HepG2 (cell line): ENCODE measurements around the gene SMLR1. TPM values are rescaled to one million over a fixed set of nuclear protein-coding genes. Genes with fewer than 3 reads are reported as not detected.

Source experiments
- ATAC-seq: fragments of 200-7000 bp; cut with Tn5 transposase; 3 replicates; pipeline ENCODE4 v1.9.1; 2020; ENCODE audit warnings: mild to moderate bottlenecking, moderate library complexity
- BruUV-seq: library from RNA; stranded (reverse); fragments of 400-500 nt; replicated peaks from 2 replicates; lab custom pipeline; 2021; lab: Mats Ljungman, UMichigan
- CTCF ChIA-PET: fragments of 300-600 bp; formaldehyde crosslinking; extraction: SDS; loops from one replicate; lab custom pipeline; 2021; ENCODE audit warnings: low total read pairs, inconsistent platforms, low intra/inter-chr PET ratio; lab: Yijun Ruan, JAX
- POLR2A ChIA-PET: fragments of 350-600 bp; sonication (Branson Sonifier 250); formaldehyde crosslinking; loops from one replicate; lab custom pipeline; 2020; ENCODE audit warnings: antibody characterized with exemption, inconsistent platforms; lab: Yijun Ruan, JAX
- DNase-seq: peaks from one replicate; pipeline ENCODE4 v3.0.0-alpha.2; 2015; ENCODE audit warnings: low spot score
- FAIRE-seq: peaks from 3 replicates; lab custom pipeline; 2011; peaks lifted over from hg19 to GRCh38; lab: Jason Lieb, UNC
- H2AFZ ChIP-seq: one replicate; pipeline ENCODE4 v1.6.1; 2011; ENCODE audit warnings: low read length, inconsistent platforms
- H3K27ac ChIP-seq: fragments of 300-600 bp; 3 replicates; pipeline ENCODE4 v1.8.0; 2011; ENCODE audit warnings: mixed run types, mild to moderate bottlenecking, mixed read lengths, low read length, inconsistent platforms; ENCODE audit not compliant: insufficient read depth; ENCODE audit errors: extremely low read length
- H3K27me3 ChIP-seq, 2 experiments: fragments of 200-600 bp in 1 of 2; 2 replicates in 1 of 2; 3 replicates in 1 of 2; pipeline versions ENCODE4 v1.6.0 to v1.8.0; 2011; ENCODE audit warnings: low read length in 2 of 2, mild to moderate bottlenecking in 2 of 2, moderate library complexity in 2 of 2, inconsistent platforms in 1 of 2; ENCODE audit not compliant: insufficient read depth in 2 of 2, control insufficient read depth in 1 of 2
- H3K36me3 ChIP-seq, 2 experiments: fragments of 200-600 bp in 1 of 2; replicated peaks in 1 of 2; 2 replicates in 1 of 2; 3 replicates in 1 of 2; pipeline versions ENCODE4 v1.5.1 to v1.8.0; 2011; ENCODE audit warnings: low read length in 2 of 2, inconsistent platforms in 1 of 2; ENCODE audit not compliant: insufficient read depth in 2 of 2, control insufficient read depth in 1 of 2
- H3K4me1 ChIP-seq: 2 replicates; pipeline ENCODE4 v1.5.1; 2012; ENCODE audit warnings: low read length, inconsistent platforms; ENCODE audit not compliant: insufficient read depth
- H3K4me2 ChIP-seq: 2 replicates; pipeline ENCODE4 v1.6.0; 2011; ENCODE audit warnings: low read depth, low read length, inconsistent platforms
- H3K4me3 ChIP-seq, 3 experiments: fragments of 200-600 bp in 1 of 3; sonication (generic), shearing (Covaris generic) in 1 of 3; replicated peaks in 1 of 3; 2 replicates each; pipeline ENCODE4 v1.5.1; 2011 to 2016; ENCODE audit warnings: low read length in 3 of 3, inconsistent platforms in 2 of 3, low read depth in 2 of 3, mild to moderate bottlenecking in 2 of 3, control low read depth in 1 of 3, mixed read lengths in 1 of 3; ENCODE audit not compliant: insufficient read depth in 1 of 3
- H3K79me2 ChIP-seq: one replicate; pipeline ENCODE4 v1.6.1; 2011; ENCODE audit warnings: low read length, inconsistent platforms; ENCODE audit not compliant: insufficient read depth
- H3K9ac ChIP-seq: 2 replicates; pipeline ENCODE4 v1.6.0; 2011; ENCODE audit warnings: mild to moderate bottlenecking, low read depth, low read length, inconsistent platforms; ENCODE audit not compliant: insufficient read depth
- H3K9me3 ChIP-seq: 2 replicates; pipeline ENCODE4 v1.5.1; 2012; ENCODE audit warnings: mild to moderate bottlenecking, low read length
- H4K20me1 ChIP-seq: 2 replicates; pipeline ENCODE4 v1.6.0; 2011; ENCODE audit warnings: inconsistent platforms, mild to moderate bottlenecking, low read length, moderate library complexity; ENCODE audit not compliant: insufficient read depth
- BCL6 ChIP-seq: IDR thresholded peaks from 2 replicates; pipeline ENCODE4 v1.6.1; 2016; ENCODE audit warnings: missing genetic modification reagents, missing compliant biosample characterization
- CSRNP1 ChIP-seq: sonication (generic); formaldehyde crosslinking; IDR thresholded peaks from 2 replicates; pipeline ENCODE4 v1.8.1; 2023; ENCODE audit warnings: mild to moderate bottlenecking, missing genetic modification reagents
- FOXJ3 ChIP-seq: sonication (generic); formaldehyde crosslinking; IDR thresholded peaks from 2 replicates; pipeline ENCODE4 v1.4.0; 2020; ENCODE audit warnings: missing genetic modification reagents, mild to moderate bottlenecking, borderline replicate concordance
- RFXANK ChIP-seq: IDR thresholded peaks from 2 replicates; pipeline ENCODE4 v1.6.1; 2016
- SPEN ChIP-seq: sonication (generic); formaldehyde crosslinking; IDR thresholded peaks from 2 replicates; pipeline ENCODE4 v1.5.1; 2020; ENCODE audit warnings: low read depth, mild to moderate bottlenecking, missing genetic modification reagents
- TFE3 ChIP-seq: IDR thresholded peaks from 2 replicates; pipeline ENCODE4 v1.6.1; 2016
- ZKSCAN5 ChIP-seq: sonication (generic); formaldehyde crosslinking; IDR thresholded peaks from 2 replicates; pipeline ENCODE4 v1.5.1; 2020; ENCODE audit warnings: mild to moderate bottlenecking, missing genetic modification reagents
- WGBS: methylation state at CpG from one replicate; pipeline ENCODE4 v1.1.6; 2017; ENCODE audit warnings: low lambda C conversion rate; 5-methylcytosine and 5-hydroxymethylcytosine counted together
- in situ Hi-C: cut with HindIII; loops from 2 replicates; pipeline ENCODE4 v1.10.0; 2017; ENCODE audit warnings: low pct_unique_long_range_greater_than_20kb; ENCODE audit not compliant: extremely low pct_ligation_motif_present
- intact Hi-C: fragments of 100-400 bp; cut with micrococcal nuclease; formaldehyde crosslinking; loops from one replicate; pipeline ENCODE4 v1.10.0; 2022; ENCODE audit not compliant: unreplicated experiment
- polyA plus RNA-seq, 8 experiments: library from polyadenylated mRNA; depleted of rRNA in 3 of 8; stranded (reverse) in 7 of 8; unstranded in 1 of 8; fragments of >200 nt; fragmentation: Illumina TruSeq in 4 of 8; extraction: Trizol in 4 of 8; gene quantifications; 2 replicates each; pipeline versions ENCODE4 v1.2.1 to v1.2.3, GENCODE V29; 2011 to 2016; ENCODE audit warnings: low read depth in 4 of 8, missing spikeins in 1 of 8, mixed read lengths in 1 of 8; ENCODE audit not compliant: insufficient read depth in 1 of 8
- total RNA-seq, 5 experiments: library from RNA; depleted of rRNA; stranded (reverse); fragments of >200 nt; fragmentation: Illumina TruSeq; extraction: Trizol; gene quantifications; 2 replicates each; pipeline ENCODE4 v1.2.3, GENCODE V29; 2016; ENCODE audit warnings: low read depth in 1 of 5

SMLR1 gene
- total and polyA plus RNA-seq, 2 of the 13 experiments (the other 11 are each of a cell fraction or from before 2014, with no cell fraction given): 41.8 to 104 TPM

- no peak for TF ChIP-seq TFE3
- TF ChIP-seq SPEN (CRISPR knock-in tag): peak; percentile 27; the same call in 1 of the 2 replicates
- no peak for TF ChIP-seq RFXANK (CRISPR knock-in tag)
- TF ChIP-seq FOXJ3 (CRISPR knock-in tag): peak; percentile 55; the same call in 1 of the 2 replicates
Observed at GRCh38 chr6:130859161-130859867, 32.1 kb downstream of the SMLR1 start (continued).

- TF ChIP-seq ZKSCAN5 (CRISPR knock-in tag) (no peak), CSRNP1 (CRISPR knock-in tag) (0 out of 2 replicates have a peak, but pooled peaks have one; percentile 7), BCL6 (CRISPR knock-in tag) (peak; percentile 92)
- POLR2A ChIA-PET: interaction anchor here (3.8 to 4.5 kb wide), 2 partner anchors 10 to 35 kb away, joined by 30 to 35 read pairs; partner anchors contain the start of gene SMLR1
Observed at GRCh38 chr6:130862370-130862769, 35.2 kb downstream of the SMLR1 start.

More at GRCh38 chr6:130862370-130862769, 35.2 kb downstream of the SMLR1 start:
- no TSS peak for BruUV-seq
- H4K20me1 ChIP-seq: no peaks in the 10 kb centered on the region
- peaks cover 80% of the 10 kb centered on the region for H3K4me1 ChIP-seq
- no peak for ATAC-seq
- no peak overlapping the region for H3K4me3 ChIP-seq
- WGBS: 98% methylated on average over 2 of the region's 2 CpGs
- CTCF ChIA-PET: no interaction called here
- H3K27me3 ChIP-seq: no peaks in the 10 kb centered on the region
- no peaks in the 10 kb centered on the region for H3K9me3 ChIP-seq
- no peak for DNase-seq
- no peaks in the 10 kb centered on the region for H3K79me2 ChIP-seq
- peak overlapping the region; percentile 67 for H3K27ac ChIP-seq
- peaks cover 3 to 9% of the 10 kb centered on the region in 2 experiments; a peak in 4 of 5 replicates for H3K36me3 ChIP-seq
- in situ Hi-C loops: no loop called here
- H3K4me2 ChIP-seq: no peak overlapping the region
- intact Hi-C loops: loop anchor here (2.0 kb wide), 1 partner anchor 36 kb away; the partner anchor contains the start of gene SMLR1
- no peak overlapping the region for H3K9ac ChIP-seq
- H2AFZ ChIP-seq: no peak overlapping the region
- no peak for FAIRE-seq
